Panc1 (cell line): ENCODE data around the gene TRIO. TPM values are rescaled to one million over a fixed set of nuclear protein-coding genes. Genes with fewer than 3 reads are reported as not detected.

Experiments used
- ATAC-seq: fragments of 200-7000 bp; cut with Tn5 transposase; 2 replicates; pipeline ENCODE4 v1.9.1; 2020; ENCODE audit warnings: mild to moderate bottlenecking, moderate library complexity
- BruUV-seq: library from RNA; stranded (reverse); fragments of 400-500 nt; replicated peaks from 2 replicates; lab custom pipeline; 2021; lab: Mats Ljungman, UMichigan
- CTCF ChIA-PET: fragments of 300-600 bp; sonication (Branson Sonifier 250); formaldehyde crosslinking; loops from one replicate; lab custom pipeline; 2022; ENCODE audit warnings: antibody characterized with exemption; lab: Charles Lee
- POLR2A ChIA-PET: fragments of 300-600 bp; sonication (Branson Sonifier 250); formaldehyde crosslinking; loops from one replicate; lab custom pipeline; 2022; ENCODE audit warnings: antibody characterized with exemption; lab: Charles Lee
- DNase-seq: peaks from one replicate; pipeline ENCODE4 v3.0.0-alpha.2; 2010; ENCODE audit warnings: low read depth, low spot score
- H3K27ac ChIP-seq: 2 replicates; pipeline ENCODE4 v1.5.1; 2011; ENCODE audit warnings: mild to moderate bottlenecking, low read length, inconsistent platforms
- H3K27me3 ChIP-seq: fragments of 200-500 bp; sonication (Bioruptor generic); 2 replicates; pipeline ENCODE4 v1.6.0; 2014; ENCODE audit warnings: low read length, inconsistent platforms; ENCODE audit not compliant: control insufficient read depth, insufficient read depth
- H3K36me3 ChIP-seq: fragments of 200-500 bp; sonication (Bioruptor generic); 2 replicates; pipeline ENCODE4 v1.5.1; 2014; ENCODE audit warnings: inconsistent platforms, mild to moderate bottlenecking, low read length, moderate library complexity; ENCODE audit not compliant: control insufficient read depth, insufficient read depth
- H3K4me1 ChIP-seq: 2 replicates; pipeline ENCODE4 v1.5.1; 2011; ENCODE audit warnings: inconsistent platforms, mild to moderate bottlenecking, low read length, moderate library complexity; ENCODE audit not compliant: control insufficient read depth, insufficient read depth
- H3K4me3 ChIP-seq, 2 experiments: 2 replicates each; pipeline ENCODE4 v1.5.1; 2011 to 2012; ENCODE audit warnings: low read depth in 2 of 2, low read length in 2 of 2, mild to moderate bottlenecking in 2 of 2, inconsistent platforms in 1 of 2, moderate library complexity in 1 of 2
- H3K9me3 ChIP-seq: fragments of 200-500 bp; sonication (Bioruptor generic); 2 replicates; pipeline ENCODE4 v1.5.1; 2014; ENCODE audit warnings: low read depth, mild to moderate bottlenecking, inconsistent platforms, low read length, moderate library complexity; ENCODE audit not compliant: control insufficient read depth, insufficient read depth
- POLR2AphosphoS5 ChIP-seq: IDR thresholded peaks from 2 replicates; pipeline ENCODE4 v1.6.1; 2012; ENCODE audit warnings: mild to moderate bottlenecking, low read depth, low read length, moderate library complexity
- SIN3A ChIP-seq: IDR thresholded peaks from 2 replicates; pipeline ENCODE4 v1.6.1; 2012; ENCODE audit warnings: low read depth, mild to moderate bottlenecking, low read length, moderate library complexity, borderline replicate concordance; ENCODE audit not compliant: insufficient read depth
- TCF7L2 ChIP-seq: IDR thresholded peaks from 2 replicates; pipeline ENCODE4 v1.6.1; 2011; ENCODE audit warnings: mild to moderate bottlenecking, low read depth, low read length, inconsistent platforms
- in situ Hi-C: cut with HindIII; loops from 2 replicates; pipeline ENCODE4 v1.10.0; 2016; ENCODE audit warnings: low sequenced_read_pairs, low pct_unique_long_range_greater_than_20kb
- intact Hi-C: fragments of 100-400 bp; cut with micrococcal nuclease; formaldehyde crosslinking; loops from one replicate; pipeline ENCODE4 v1.10.0; 2022; ENCODE audit not compliant: unreplicated experiment
- total RNA-seq: library from RNA; stranded (reverse); gene quantifications from one replicate; pipeline ENCODE4 v1.2.1, GENCODE V29; 2021; ENCODE audit not compliant: unreplicated experiment
- TF ChIP-seq, protein P1 (sequence below): fragments of 450-650 bp; IDR thresholded peaks from 2 replicates; pipeline ENCODE4 v1.5.1; 2017; ENCODE audit warnings: mild to moderate bottlenecking
- TF ChIP-seq, protein P2 (sequence below), 2 experiments: IDR thresholded peaks; 2 replicates each; pipeline ENCODE4 v1.6.1; 2011 to 2012; ENCODE audit warnings: low read depth in 2 of 2, control low read depth in 1 of 2, low read length in 1 of 2, mild to moderate bottlenecking in 1 of 2, moderate library complexity in 1 of 2; ENCODE audit not compliant: insufficient read depth in 1 of 2

TRIO gene
- total RNA-seq, 1 experiment from 2014 or later: 349 TPM

DNA sequence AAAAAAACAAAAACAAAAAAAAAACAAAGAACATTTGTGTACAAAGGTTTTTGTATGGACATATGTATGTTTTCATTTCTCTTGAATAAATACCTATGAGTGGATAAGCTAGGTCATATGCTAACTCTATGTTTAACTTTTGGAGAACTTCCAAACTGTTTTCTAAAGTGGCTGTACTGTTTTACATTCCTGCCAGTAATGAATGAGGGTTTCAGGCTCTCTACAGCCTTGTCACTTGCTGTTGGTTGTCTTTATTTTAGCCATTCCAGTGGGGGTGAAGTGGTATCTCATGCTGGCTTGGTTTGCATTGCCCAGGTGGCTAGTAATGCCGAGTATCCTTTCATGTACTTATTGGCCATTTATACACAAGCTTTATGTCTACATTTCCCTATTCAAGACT, 9.1 kb upstream of the TRIO start:
- no peak overlapping the region for H3K27ac ChIP-seq
- no peaks in the 10 kb centered on the region for H3K36me3 ChIP-seq
- ATAC-seq (no peak), DNase-seq (no peak)
- CTCF ChIA-PET: no interaction called here
- TF ChIP-seq, protein P1, sequence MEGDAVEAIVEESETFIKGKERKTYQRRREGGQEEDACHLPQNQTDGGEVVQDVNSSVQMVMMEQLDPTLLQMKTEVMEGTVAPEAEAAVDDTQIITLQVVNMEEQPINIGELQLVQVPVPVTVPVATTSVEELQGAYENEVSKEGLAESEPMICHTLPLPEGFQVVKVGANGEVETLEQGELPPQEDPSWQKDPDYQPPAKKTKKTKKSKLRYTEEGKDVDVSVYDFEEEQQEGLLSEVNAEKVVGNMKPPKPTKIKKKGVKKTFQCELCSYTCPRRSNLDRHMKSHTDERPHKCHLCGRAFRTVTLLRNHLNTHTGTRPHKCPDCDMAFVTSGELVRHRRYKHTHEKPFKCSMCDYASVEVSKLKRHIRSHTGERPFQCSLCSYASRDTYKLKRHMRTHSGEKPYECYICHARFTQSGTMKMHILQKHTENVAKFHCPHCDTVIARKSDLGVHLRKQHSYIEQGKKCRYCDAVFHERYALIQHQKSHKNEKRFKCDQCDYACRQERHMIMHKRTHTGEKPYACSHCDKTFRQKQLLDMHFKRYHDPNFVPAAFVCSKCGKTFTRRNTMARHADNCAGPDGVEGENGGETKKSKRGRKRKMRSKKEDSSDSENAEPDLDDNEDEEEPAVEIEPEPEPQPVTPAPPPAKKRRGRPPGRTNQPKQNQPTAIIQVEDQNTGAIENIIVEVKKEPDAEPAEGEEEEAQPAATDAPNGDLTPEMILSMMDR: no peak
- TF ChIP-seq SIN3A: no peak
- TF ChIP-seq, protein P2, sequence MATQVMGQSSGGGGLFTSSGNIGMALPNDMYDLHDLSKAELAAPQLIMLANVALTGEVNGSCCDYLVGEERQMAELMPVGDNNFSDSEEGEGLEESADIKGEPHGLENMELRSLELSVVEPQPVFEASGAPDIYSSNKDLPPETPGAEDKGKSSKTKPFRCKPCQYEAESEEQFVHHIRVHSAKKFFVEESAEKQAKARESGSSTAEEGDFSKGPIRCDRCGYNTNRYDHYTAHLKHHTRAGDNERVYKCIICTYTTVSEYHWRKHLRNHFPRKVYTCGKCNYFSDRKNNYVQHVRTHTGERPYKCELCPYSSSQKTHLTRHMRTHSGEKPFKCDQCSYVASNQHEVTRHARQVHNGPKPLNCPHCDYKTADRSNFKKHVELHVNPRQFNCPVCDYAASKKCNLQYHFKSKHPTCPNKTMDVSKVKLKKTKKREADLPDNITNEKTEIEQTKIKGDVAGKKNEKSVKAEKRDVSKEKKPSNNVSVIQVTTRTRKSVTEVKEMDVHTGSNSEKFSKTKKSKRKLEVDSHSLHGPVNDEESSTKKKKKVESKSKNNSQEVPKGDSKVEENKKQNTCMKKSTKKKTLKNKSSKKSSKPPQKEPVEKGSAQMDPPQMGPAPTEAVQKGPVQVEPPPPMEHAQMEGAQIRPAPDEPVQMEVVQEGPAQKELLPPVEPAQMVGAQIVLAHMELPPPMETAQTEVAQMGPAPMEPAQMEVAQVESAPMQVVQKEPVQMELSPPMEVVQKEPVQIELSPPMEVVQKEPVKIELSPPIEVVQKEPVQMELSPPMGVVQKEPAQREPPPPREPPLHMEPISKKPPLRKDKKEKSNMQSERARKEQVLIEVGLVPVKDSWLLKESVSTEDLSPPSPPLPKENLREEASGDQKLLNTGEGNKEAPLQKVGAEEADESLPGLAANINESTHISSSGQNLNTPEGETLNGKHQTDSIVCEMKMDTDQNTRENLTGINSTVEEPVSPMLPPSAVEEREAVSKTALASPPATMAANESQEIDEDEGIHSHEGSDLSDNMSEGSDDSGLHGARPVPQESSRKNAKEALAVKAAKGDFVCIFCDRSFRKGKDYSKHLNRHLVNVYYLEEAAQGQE (IDR thresholded peaks at IDR 0.05; ENCODE audit: insufficient read depth in 1 of 2, low read depth in 2 of 2, low read length in 1 of 2): no peak
- no peak for TF ChIP-seq POLR2AphosphoS5
- no peak for TF ChIP-seq TCF7L2
- no TSS peak for BruUV-seq
- POLR2A ChIA-PET: no interaction called here
- no peaks in the 10 kb centered on the region for H3K9me3 ChIP-seq
- in situ Hi-C loops: no loop called here
- intact Hi-C loops: no loop called here
- no peak overlapping the region for H3K4me3 ChIP-seq
- H3K4me1 ChIP-seq: peaks cover 6% of the 10 kb centered on the region; the same call in 1 of the 2 replicates
- H3K27me3 ChIP-seq: no peaks in the 10 kb centered on the region

DNA sequence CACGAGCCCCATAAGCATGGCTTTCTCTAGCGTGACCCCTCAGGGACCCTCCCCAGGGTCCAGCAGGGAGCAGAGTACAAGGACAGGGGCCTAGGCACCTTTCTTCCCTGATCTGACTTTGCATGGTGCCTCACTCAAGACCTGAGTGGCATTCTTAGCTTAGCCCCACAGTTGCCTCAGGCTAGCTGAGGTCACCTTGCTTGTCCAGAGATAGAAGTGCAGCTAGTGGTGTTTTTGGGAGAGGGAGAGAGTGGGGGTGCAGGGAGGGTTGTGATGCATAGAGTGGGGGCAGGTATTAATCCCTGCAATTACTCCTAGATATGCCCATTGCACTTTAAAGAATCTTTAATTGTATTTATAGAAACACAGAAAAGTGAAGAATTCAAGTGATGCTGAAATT, 8.4 kb upstream of the TRIO start:
- no peak for ATAC-seq
- in situ Hi-C loops (no loop called here), intact Hi-C loops (no loop called here)
- peaks cover 11% of the 10 kb centered on the region; the same call in 1 of the 2 replicates for H3K4me1 ChIP-seq
- ChIA-PET CTCF (no interaction called here), POLR2A (no interaction called here)
- no peak for DNase-seq
- no peak for TF ChIP-seq POLR2AphosphoS5
- TF ChIP-seq TCF7L2: no peak
- TF ChIP-seq, protein P2 (IDR thresholded peaks at IDR 0.05; ENCODE audit: insufficient read depth in 1 of 2, low read depth in 2 of 2, low read length in 1 of 2): no peak
- TF ChIP-seq, protein P1: no peak
- TF ChIP-seq SIN3A: no peak
- no peaks in the 10 kb centered on the region for H3K36me3 ChIP-seq
- H3K27ac ChIP-seq: no peak overlapping the region
- no peaks in the 10 kb centered on the region for H3K9me3 ChIP-seq
- no peak overlapping the region for H3K4me3 ChIP-seq
- BruUV-seq: no TSS peak
- H3K27me3 ChIP-seq: no peaks in the 10 kb centered on the region
